ENCODE measurements around the gene HSPBP1. TPM values are rescaled to one million over a fixed set of nuclear protein-coding genes. Genes with fewer than 3 reads are reported as not detected.

HSPBP1 gene
- total RNA-seq, 1 experiment from 2014 or later, result 83.4 TPM

DNA sequence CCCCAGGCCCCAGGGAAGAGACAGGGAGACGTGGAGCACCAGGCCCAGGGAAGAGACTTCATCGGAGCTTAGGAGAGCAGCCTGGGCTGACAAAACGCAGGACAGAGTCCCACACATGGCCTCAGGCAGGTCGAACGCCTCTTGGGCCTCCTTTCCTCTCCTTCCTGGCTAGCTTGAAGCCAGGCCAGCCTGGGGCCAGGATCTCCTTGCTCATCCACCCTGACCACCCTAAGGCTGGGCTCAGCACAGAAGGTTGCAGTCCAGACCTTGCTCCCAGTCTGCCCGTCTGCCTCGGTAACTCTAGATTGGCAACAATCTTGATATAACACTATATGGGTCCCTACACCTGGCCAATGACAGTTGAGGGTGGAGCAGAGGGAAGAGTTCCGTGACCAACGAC, 31.2 kb downstream of the HSPBP1 start:
- TF ChIP-seq, protein P1, sequence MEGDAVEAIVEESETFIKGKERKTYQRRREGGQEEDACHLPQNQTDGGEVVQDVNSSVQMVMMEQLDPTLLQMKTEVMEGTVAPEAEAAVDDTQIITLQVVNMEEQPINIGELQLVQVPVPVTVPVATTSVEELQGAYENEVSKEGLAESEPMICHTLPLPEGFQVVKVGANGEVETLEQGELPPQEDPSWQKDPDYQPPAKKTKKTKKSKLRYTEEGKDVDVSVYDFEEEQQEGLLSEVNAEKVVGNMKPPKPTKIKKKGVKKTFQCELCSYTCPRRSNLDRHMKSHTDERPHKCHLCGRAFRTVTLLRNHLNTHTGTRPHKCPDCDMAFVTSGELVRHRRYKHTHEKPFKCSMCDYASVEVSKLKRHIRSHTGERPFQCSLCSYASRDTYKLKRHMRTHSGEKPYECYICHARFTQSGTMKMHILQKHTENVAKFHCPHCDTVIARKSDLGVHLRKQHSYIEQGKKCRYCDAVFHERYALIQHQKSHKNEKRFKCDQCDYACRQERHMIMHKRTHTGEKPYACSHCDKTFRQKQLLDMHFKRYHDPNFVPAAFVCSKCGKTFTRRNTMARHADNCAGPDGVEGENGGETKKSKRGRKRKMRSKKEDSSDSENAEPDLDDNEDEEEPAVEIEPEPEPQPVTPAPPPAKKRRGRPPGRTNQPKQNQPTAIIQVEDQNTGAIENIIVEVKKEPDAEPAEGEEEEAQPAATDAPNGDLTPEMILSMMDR (conservative IDR thresholded peaks at IDR 0.05; ENCODE audit: low read depth, low read length), result no peak
- no peak for TF ChIP-seq EZH2 (IDR thresholded peaks at IDR 0.05; ENCODE audit: borderline replicate concordance, low read depth, low read length, poor library complexity, severe bottlenecking)
- ChIA-PET CTCF (no interaction called here), POLR2A (ENCODE audit: low non-redundant PET) (no interaction called here)
- no TSS peak for BruUV-seq (replicated peaks)
- Histone ChIP-seq H3K36me3 (ENCODE audit: insufficient read depth, low read length, poor library complexity, severe bottlenecking) (peaks cover 27% of the 10 kb centered on the region), H3K9me3 (ENCODE audit: low read depth, low read length, poor library complexity, severe bottlenecking) (no peaks in the 10 kb centered on the region), H3K27ac (ENCODE audit: low read depth, low read length, poor library complexity, severe bottlenecking) (no peak overlapping the region), H3K4me1 (ENCODE audit: insufficient read depth, low read length, poor library complexity, severe bottlenecking) (no peaks in the 10 kb centered on the region), H3K4me3 (ENCODE audit: low read depth, low read length, poor library complexity, severe bottlenecking) (no peak overlapping the region), H3K27me3 (replicated peaks; ENCODE audit: insufficient read depth, low read depth, low read length, poor library complexity) (no peaks in the 10 kb centered on the region)
- DNase-seq (ENCODE audit: low spot score), result no peak
- intact Hi-C loops (cut with micrococcal nuclease; ENCODE audit: unreplicated experiment), result no loop called here

DNA sequence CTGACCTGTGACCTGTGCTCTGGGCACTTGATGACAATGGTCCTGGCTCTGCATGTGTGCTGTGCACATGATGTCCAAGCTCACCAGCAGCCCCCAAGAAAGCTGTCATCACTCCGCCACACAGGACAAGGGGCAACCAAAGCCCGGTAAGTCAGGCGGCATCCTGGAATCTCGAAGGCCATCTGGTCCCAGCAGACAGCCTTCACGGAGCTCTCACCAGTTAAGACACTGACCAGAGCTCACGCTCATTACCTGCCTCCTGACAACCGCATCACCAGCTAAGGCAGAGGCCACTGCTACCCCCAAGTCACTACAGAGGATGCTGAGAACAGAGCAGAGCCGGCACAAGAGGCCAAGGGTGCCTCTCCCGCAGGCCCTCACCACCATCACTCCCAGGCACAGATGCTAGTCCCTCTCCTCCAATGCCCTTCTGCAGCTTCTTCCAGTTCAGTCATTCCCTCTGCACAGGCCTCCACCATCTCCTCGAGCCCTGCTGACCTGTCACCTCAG, 31.7 kb downstream of the HSPBP1 start:
- TF ChIP-seq, protein P1 (conservative IDR thresholded peaks at IDR 0.05; ENCODE audit: low read depth, low read length), result no peak
- no peak for TF ChIP-seq EZH2 (IDR thresholded peaks at IDR 0.05; ENCODE audit: borderline replicate concordance, low read depth, low read length, poor library complexity, severe bottlenecking)
- Histone ChIP-seq H3K4me1 (ENCODE audit: insufficient read depth, low read length, poor library complexity, severe bottlenecking) (no peaks in the 10 kb centered on the region), H3K27me3 (replicated peaks; ENCODE audit: insufficient read depth, low read depth, low read length, poor library complexity) (no peaks in the 10 kb centered on the region), H3K9me3 (ENCODE audit: low read depth, low read length, poor library complexity, severe bottlenecking) (no peaks in the 10 kb centered on the region), H3K4me3 (ENCODE audit: low read depth, low read length, poor library complexity, severe bottlenecking) (no peak overlapping the region), H3K27ac (ENCODE audit: low read depth, low read length, poor library complexity, severe bottlenecking) (no peak overlapping the region), H3K36me3 (ENCODE audit: insufficient read depth, low read length, poor library complexity, severe bottlenecking) (peaks cover 31% of the 10 kb centered on the region)
- no peak for DNase-seq (ENCODE audit: low spot score)
- BruUV-seq (replicated peaks), result no TSS peak
- intact Hi-C loops (cut with micrococcal nuclease; ENCODE audit: unreplicated experiment), result no loop called here
- CTCF ChIA-PET, result no interaction called here
- POLR2A ChIA-PET (ENCODE audit: low non-redundant PET), result no interaction called here

DNA sequence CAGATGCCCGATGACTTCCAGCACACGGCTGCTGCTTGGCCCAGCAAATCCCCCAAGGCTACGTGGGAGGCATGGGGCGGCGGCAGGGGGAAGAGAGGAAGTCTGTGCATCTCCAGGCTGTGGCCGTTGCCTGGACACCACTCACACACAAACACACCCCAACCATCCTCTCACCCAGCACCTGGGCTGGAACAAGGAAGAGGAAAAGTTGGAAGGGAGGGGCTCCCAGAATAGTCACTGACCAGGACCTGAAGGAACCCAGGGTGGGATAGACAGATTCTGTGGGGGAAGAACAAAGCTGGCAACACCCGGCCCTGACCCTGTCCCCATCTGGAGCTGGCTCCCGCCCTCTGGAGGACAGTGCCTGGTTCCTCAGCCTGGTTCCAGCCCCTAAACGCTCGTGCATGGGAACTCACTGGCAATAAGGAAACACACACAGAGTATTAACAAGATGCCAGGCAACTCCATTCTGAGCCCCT, 32.2 kb downstream of the HSPBP1 start:
- H3K4me1 ChIP-seq (ENCODE audit: insufficient read depth, low read length, poor library complexity, severe bottlenecking), result no peaks in the 10 kb centered on the region
- BruUV-seq (replicated peaks), result no TSS peak
- peaks cover 31% of the 10 kb centered on the region for H3K36me3 ChIP-seq (ENCODE audit: insufficient read depth, low read length, poor library complexity, severe bottlenecking)
- H3K27me3 ChIP-seq (replicated peaks; ENCODE audit: insufficient read depth, low read depth, low read length, poor library complexity), result no peaks in the 10 kb centered on the region
- DNase-seq (ENCODE audit: low spot score), result no peak
- H3K27ac ChIP-seq (ENCODE audit: low read depth, low read length, poor library complexity, severe bottlenecking), result no peak overlapping the region
- ChIA-PET CTCF (no interaction called here), POLR2A (ENCODE audit: low non-redundant PET) (no interaction called here)
- TF ChIP-seq EZH2 (IDR thresholded peaks at IDR 0.05; ENCODE audit: borderline replicate concordance, low read depth, low read length, poor library complexity, severe bottlenecking), result no peak
- TF ChIP-seq, protein P1 (conservative IDR thresholded peaks at IDR 0.05; ENCODE audit: low read depth, low read length), result no peak
- intact Hi-C loops (cut with micrococcal nuclease; ENCODE audit: unreplicated experiment), result no loop called here
- no peaks in the 10 kb centered on the region for H3K9me3 ChIP-seq (ENCODE audit: low read depth, low read length, poor library complexity, severe bottlenecking)
- no peak overlapping the region for H3K4me3 ChIP-seq (ENCODE audit: low read depth, low read length, poor library complexity, severe bottlenecking)

All from A673 (cell line).